GM19240 (cell line): Measurements from ENCODE around the gene ADARB2.

ENCODE experiments used
- DNase-seq: peaks from one replicate; pipeline ENCODE4 v3.0.0; 2011; ENCODE audit warnings: low spot score; ENCODE audit not compliant: insufficient read length

ADARB2 gene

DNA sequence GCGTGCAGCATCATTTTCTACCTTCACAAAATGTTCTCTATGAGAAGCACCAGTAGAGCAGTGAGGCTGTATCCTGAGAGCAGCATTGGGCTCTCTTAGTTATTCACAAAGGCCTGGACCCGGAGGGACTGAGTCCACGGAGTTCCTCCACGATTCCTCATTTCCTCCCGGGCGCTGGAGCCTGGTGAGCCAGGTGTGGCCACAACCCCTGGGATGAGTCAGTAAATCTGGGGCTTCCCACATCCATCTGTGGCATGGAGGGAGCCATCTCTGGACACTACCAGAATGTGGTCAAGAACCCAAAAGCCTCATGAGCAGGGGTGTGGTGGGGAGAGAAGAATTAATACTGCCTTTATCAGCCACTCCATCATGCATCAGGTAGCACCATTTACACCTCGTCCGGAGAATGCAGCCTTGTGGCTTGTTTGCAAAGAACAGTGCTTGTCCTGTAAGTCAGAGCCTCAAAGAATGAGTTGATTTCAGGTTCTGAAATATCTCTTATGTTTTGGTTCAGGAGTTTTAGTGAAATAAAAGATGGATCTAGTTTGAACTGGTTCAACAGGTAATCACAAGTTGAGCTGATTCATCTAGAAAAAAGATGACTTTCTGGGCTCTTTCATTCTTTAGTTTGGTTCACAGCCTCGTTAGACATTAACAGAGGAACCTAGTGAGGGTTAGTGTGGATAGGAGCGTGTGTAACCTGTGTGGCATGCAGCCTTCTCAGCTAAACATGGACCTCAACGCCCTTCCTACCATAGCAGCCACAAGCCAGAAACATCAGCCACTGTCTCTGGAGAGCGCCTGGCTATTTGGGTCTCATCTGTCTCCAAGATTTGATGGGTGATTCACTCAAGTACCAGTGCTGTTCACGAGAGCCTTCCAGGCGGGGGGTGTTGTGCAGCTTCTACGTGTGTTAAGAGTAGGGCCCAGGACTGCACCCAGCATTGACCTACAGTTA, 586.0 kb downstream of the ADARB2 start:
- DNase-seq, result no peak

GRCh38 chr10:1150638-1150955, 586.7 kb downstream of the ADARB2 start:
- no peak for DNase-seq

GRCh38 chr10:1149793-1150637, 587.3 kb downstream of the ADARB2 start:
- DNase-seq, result no peak

DNA sequence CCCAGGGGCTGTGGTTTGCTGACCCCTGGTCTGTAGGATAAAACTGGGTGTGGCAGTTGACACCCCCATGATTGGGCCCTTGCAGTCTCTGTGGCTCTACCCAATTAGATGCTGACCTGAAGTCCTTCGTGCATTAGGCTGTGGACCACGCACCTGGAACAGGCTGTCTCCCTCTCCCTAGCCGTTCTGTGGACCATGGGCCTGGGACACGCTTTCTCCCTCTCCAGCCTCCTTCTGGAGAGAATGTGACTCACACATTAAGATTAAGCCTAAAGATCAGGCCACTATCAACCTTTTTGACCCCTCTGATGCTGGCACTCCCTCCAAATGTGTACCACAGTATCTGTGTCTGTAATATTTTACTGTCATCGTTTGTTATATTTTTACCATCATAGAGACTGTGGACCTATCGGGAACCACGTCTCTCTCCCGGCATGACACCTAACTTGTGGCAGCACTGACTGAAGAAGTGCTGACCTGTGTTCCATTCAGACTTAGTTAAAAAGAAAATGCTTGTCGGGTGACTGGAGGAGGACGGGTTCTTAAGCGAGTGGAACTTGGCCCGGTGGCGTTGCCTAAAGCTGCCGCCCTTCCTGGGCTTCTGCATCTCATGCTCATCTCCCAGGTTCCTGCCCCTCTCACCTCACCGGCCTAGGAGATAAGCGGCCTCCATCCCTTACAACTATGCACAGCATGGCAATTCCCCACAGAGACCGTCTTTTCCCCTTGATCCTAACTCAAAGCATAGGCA, 588.3 kb downstream of the ADARB2 start:
- DNase-seq, result no peak

DNA sequence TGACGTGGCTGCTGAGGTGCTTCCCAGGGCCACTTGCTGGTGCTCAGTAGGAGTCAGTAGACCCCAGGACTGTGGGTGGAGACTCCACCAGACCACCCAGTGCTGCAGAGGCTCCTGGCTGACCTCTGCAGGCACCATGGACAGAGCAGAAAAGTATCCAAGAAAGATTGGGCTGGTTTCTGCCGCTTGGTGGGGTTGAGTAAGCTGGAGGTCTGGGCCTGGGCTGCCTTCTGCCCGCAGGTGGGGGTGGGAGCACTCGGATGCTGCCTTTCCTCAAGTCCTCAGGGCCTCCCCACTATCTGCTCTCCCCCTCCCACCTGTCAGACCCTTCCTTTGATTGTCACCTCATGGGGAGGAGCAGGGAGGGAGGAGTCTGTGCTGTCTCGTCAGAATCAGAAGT, 589.5 kb downstream of the ADARB2 start:
- no peak for DNase-seq

- no peak for DNase-seq
Observed at GRCh38 chr10:1142596-1142995, 594.7 kb downstream of the ADARB2 start.

- no peak for DNase-seq
Observed at GRCh38 chr10:1141701-1142100, 595.6 kb downstream of the ADARB2 start.

- DNase-seq, result no peak
Observed at GRCh38 chr10:1141261-1141660, 596.1 kb downstream of the ADARB2 start.

DNA sequence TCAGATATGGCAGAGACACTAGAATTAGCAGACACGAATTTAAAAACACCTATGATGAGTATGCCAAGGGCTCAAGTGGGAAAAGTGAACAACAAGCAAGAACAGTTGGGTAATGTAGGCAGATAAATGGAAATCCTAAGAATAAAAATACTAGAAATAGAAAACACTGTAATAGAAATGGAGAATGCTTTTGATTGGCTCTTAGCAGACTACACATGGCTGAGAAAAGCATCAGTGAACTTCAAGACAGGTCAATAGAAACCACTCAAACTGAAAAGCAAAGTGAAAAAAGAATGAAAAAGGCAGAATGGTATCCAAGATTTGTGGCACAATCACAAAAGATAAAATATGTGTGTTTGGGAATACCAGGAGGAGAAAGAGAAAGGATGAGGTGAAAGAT, 598.8 kb downstream of the ADARB2 start:
- no peak for DNase-seq

DNA sequence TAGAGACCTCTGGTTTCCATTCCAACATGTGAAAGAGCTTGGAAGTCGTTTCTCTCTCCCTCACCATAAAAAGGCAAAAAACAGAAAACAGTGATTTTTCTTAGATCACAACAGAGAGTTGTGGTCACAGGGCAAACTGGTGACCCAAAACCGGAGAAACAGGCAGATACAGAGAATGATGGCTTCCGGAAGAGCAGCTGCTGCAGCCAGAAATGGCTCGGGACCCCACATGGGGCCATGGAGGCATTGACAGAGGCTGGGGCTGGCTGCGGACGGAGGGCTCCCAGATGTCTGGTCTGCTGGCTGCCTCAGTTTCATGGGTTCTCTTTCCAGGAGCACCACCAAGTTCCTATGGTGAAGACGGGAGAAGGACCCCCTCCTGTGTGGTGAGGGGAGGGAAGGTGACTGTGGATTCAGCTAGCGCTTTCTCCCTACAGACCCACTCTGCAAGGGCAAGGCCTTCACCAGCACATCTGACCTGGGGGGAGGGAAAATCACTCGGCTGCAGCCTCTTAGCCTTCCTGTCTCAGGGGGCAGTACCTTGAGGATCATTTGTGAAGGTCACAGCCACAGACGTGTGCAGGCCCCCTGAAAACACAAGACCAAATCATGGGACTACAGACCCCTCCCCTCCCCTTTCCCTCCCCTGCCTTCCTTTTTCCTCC, 599.7 kb downstream of the ADARB2 start:
- DNase-seq, result no peak

- DNase-seq, result no peak
Observed at GRCh38 chr10:1136268-1136667, 601.1 kb downstream of the ADARB2 start.

DNA sequence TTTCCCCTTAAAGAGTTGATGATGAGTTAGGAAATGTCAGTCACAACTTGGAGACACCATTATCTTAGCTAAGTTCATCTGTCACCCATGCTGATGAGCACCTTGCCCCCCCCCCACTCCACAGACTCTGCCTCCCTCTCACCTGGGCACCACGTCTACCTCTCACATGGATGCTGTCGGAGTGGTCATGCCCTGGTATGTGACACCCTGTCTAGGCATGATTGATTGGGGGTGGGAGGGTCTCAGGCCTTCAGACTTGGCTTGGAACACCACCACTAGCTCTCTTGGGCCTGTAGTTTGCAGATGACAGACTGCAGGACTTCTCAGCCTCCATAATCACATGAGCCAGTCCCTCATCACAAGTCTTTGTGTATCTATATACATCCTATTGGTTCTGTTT, 603.2 kb downstream of the ADARB2 start:
- no peak for DNase-seq

GRCh38 chr10:1133495-1134045, 603.8 kb downstream of the ADARB2 start:
- no peak for DNase-seq

GRCh38 chr10:1132584-1132983, 604.7 kb downstream of the ADARB2 start:
- no peak for DNase-seq

- no peak for DNase-seq
Observed at GRCh38 chr10:1130995-1131790, 606.1 kb downstream of the ADARB2 start.

GRCh38 chr10:1130226-1130625, 607.1 kb downstream of the ADARB2 start:
- DNase-seq, result no peak

- DNase-seq, result no peak
Observed at GRCh38 chr10:1128649-1129048, 608.7 kb downstream of the ADARB2 start.

DNA sequence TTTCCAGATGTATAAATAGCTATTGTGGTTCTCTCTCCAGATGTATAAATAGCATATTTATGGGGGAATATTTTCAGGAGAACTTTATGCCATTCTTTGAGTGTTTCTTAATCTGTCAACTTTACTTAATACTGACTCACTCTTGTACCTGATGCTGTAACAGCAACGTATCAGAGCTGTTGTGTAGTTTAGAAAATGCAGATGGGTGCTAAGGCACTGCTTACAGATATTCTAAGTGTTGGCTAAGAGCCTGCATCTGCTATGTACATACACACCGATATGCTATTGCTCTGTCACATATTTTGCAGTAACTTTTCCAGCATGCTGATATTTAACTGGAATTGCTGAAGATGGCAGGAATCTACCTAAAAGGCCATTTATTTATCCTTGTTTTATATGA, 609.2 kb downstream of the ADARB2 start:
- no peak for DNase-seq

DNA sequence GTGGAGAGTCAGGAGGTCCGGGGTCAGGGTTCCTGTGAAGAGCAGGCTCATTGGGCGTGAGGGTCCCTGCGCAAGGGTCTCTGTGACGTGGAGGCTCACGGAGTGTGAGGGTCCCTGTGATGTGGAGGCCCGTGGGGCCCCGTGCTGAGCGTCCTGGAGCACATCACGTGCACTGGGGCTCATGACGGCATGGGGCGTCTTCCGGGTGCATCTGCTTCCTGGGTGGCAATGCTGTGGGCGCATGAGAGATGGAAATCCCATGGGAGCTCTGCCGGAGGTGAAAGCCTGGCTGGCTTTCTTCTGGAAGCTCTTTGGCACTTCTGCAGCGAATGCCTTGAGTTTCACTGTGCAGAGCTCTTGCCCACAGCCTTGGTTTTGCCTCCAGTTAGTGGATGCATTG, 609.7 kb downstream of the ADARB2 start:
- no peak for DNase-seq
